Hepatocyte (in vitro differentiated cells): Measurements from ENCODE around the gene TSEN2. TPM values are rescaled to one million over a fixed set of nuclear protein-coding genes. Genes with fewer than 3 reads are reported as not detected.

ENCODE experiments used
- DNase-seq: peaks from one replicate; pipeline ENCODE4 v3.0.0-alpha.2; 2016; ENCODE audit warnings: low spot score
- H2AFZ ChIP-seq: fragments of 200-600 bp; sonication (generic); 2 replicates; pipeline ENCODE4 v1.6.0; 2016; ENCODE audit warnings: antibody characterized with exemption, mild to moderate bottlenecking
- H3K27ac ChIP-seq: fragments of 200-600 bp; sonication (generic); 2 replicates; pipeline ENCODE4 v1.5.1; 2016; ENCODE audit warnings: mild to moderate bottlenecking
- H3K27me3 ChIP-seq: fragments of 200-600 bp; sonication (generic); 2 replicates; pipeline ENCODE4 v1.6.1; 2016
- H3K36me3 ChIP-seq: fragments of 200-600 bp; sonication (generic); replicated peaks from 2 replicates; pipeline ENCODE4 v1.5.1; 2016; ENCODE audit warnings: low read depth; ENCODE audit not compliant: insufficient read depth
- H3K4me1 ChIP-seq: fragments of 200-600 bp; sonication (generic); 2 replicates; pipeline ENCODE4 v1.5.1; 2016; ENCODE audit warnings: mild to moderate bottlenecking, moderate library complexity; ENCODE audit not compliant: insufficient read depth
- H3K4me2 ChIP-seq: fragments of 200-600 bp; sonication (generic); 2 replicates; pipeline ENCODE4 v1.6.0; 2016
- H3K4me3 ChIP-seq: fragments of 200-600 bp; sonication (generic); 2 replicates; pipeline ENCODE4 v1.5.1; 2016; ENCODE audit warnings: mild to moderate bottlenecking
- H3K79me2 ChIP-seq: fragments of 200-600 bp; sonication (generic); 2 replicates; pipeline ENCODE4 v1.6.0; 2017; ENCODE audit warnings: mild to moderate bottlenecking
- H3K9me2 ChIP-seq: fragments of 200-600 bp; sonication (generic); replicated peaks from 2 replicates; pipeline ENCODE4 v1.6.0; 2017; ENCODE audit warnings: mild to moderate bottlenecking; ENCODE audit not compliant: insufficient read depth
- H3K9me3 ChIP-seq: fragments of 200-600 bp; sonication (generic); 2 replicates; pipeline ENCODE4 v1.5.1; 2016; ENCODE audit warnings: low read depth, mild to moderate bottlenecking
- H4K20me1 ChIP-seq: fragments of 200-600 bp; sonication (generic); 2 replicates; pipeline ENCODE4 v1.6.0; 2016; ENCODE audit warnings: mild to moderate bottlenecking; ENCODE audit not compliant: insufficient read depth, poor library complexity, severe bottlenecking
- CTCF ChIP-seq: fragments of 200-600 bp; sonication (generic); IDR thresholded peaks from 2 replicates; pipeline ENCODE4 v1.5.1; 2016; ENCODE audit warnings: antibody characterized with exemption, mild to moderate bottlenecking; ENCODE audit not compliant: poor library complexity
- EZH2 ChIP-seq: fragments of 200-600 bp; sonication (generic); IDR thresholded peaks from 2 replicates; pipeline ENCODE4 v1.6.1; 2016; ENCODE audit warnings: antibody characterized with exemption, mild to moderate bottlenecking, borderline replicate concordance
- EZH2phosphoT487 ChIP-seq: fragments of 200-600 bp; sonication (generic); IDR thresholded peaks from one replicate; pipeline ENCODE4 v1.6.1; 2018; ENCODE audit warnings: antibody characterized with exemption, mild to moderate bottlenecking, low read depth, moderate library complexity; ENCODE audit not compliant: unreplicated experiment, severe bottlenecking
- WGBS: methylation state at CpG from one replicate; pipeline ENCODE4 v1.1.6; 2016; ENCODE audit warnings: low lambda C conversion rate; ENCODE audit errors: missing lambda C conversion rate; 5-methylcytosine and 5-hydroxymethylcytosine counted together
- polyA plus RNA-seq: library from polyadenylated mRNA; unstranded; fragments of >200 nt; fragmentation: Nextera tagmentation; extraction: Ambion mirVana; gene quantifications from 2 replicates; pipeline ENCODE4 v1.2.1, GENCODE V29; 2016
- total RNA-seq: library from RNA; depleted of rRNA; stranded (reverse); fragments of >200 nt; gene quantifications from 2 replicates; pipeline ENCODE4 v1.2.3, GENCODE V29; 2014

Gene TSEN2
- total and polyA plus RNA-seq, 2 experiments from 2014 or later = 9.6 to 17.8 TPM

- Histone ChIP-seq H3K79me2 (no peaks in the 10 kb centered on the region), H2AFZ (no peak overlapping the region), H3K4me3 (no peak overlapping the region), H3K4me1 (no peaks in the 10 kb centered on the region), H3K27ac (no peak overlapping the region), H3K36me3 (no peaks in the 10 kb centered on the region), H4K20me1 (no peaks in the 10 kb centered on the region), H3K9me3 (no peaks in the 10 kb centered on the region), H3K27me3 (no peaks in the 10 kb centered on the region), H3K9me2 (no peaks in the 10 kb centered on the region), H3K4me2 (no peak overlapping the region)
- TF ChIP-seq CTCF (no peak), EZH2 (no peak), EZH2phosphoT487 (no peak)
- 90% methylated on average over 1 of the region's 1 CpG for WGBS
- no peak for DNase-seq
Observed at GRCh38 chr3:12522721-12523120, 38.4 kb downstream of the TSEN2 start.

DNA sequence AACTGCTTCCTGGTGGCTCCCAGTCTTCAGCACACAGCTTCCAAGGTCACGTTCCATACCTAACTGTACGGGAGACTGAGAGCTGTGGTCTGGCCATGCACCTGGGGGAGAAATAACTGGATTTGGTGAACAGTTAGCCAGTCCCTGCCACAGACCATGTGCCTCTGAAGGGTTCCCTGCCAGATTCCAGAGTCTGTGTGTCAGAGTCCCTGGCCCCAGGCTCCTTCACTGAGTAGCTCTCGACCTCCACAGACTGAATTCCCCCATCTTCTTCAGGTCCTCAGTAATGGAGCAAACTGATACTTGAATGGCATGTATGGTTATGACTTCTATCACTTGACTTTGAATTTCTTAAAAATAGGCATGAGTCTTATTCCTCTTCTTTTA, 43.5 kb downstream of the TSEN2 start:
- H3K9me3 ChIP-seq = no peaks in the 10 kb centered on the region
- no peak for TF ChIP-seq EZH2
- no peak for TF ChIP-seq CTCF
- no peak for TF ChIP-seq EZH2phosphoT487
- H3K36me3 ChIP-seq = no peaks in the 10 kb centered on the region
- 69% methylated on average over 3 of the region's 3 CpGs for WGBS
- H3K27me3 ChIP-seq = no peaks in the 10 kb centered on the region
- no peaks in the 10 kb centered on the region for H3K9me2 ChIP-seq
- no peak overlapping the region for H3K4me2 ChIP-seq
- no peaks in the 10 kb centered on the region for H3K79me2 ChIP-seq
- no peak overlapping the region for H2AFZ ChIP-seq
- no peaks in the 10 kb centered on the region for H3K4me1 ChIP-seq
- no peak overlapping the region for H3K4me3 ChIP-seq
- DNase-seq = no peak
- no peak overlapping the region for H3K27ac ChIP-seq
- H4K20me1 ChIP-seq = no peaks in the 10 kb centered on the region

- 87% methylated on average over 5 of the region's 5 CpGs for WGBS
Observed at GRCh38 chr3:12532182-12532581, 47.9 kb downstream of the TSEN2 start.

More at GRCh38 chr3:12532182-12532581, 47.9 kb downstream of the TSEN2 start:
- no peak for TF ChIP-seq CTCF
- TF ChIP-seq EZH2 = no peak
- no peak for TF ChIP-seq EZH2phosphoT487
- Histone ChIP-seq H3K27me3 (no peaks in the 10 kb centered on the region), H3K4me1 (no peaks in the 10 kb centered on the region), H3K27ac (no peak overlapping the region), H3K36me3 (no peaks in the 10 kb centered on the region), H3K79me2 (no peaks in the 10 kb centered on the region), H3K4me2 (no peak overlapping the region), H3K9me2 (no peaks in the 10 kb centered on the region), H4K20me1 (no peaks in the 10 kb centered on the region), H3K4me3 (no peak overlapping the region), H2AFZ (no peak overlapping the region), H3K9me3 (no peaks in the 10 kb centered on the region)
- DNase-seq = no peak
